ENCODE results near the gene DKK1.

- TF ChIP-seq POLR2A (IDR thresholded peaks at IDR 0.05) (no peak), CTCF (IDR thresholded peaks at IDR 0.05) (no peak)
Measured at GRCh38 chr10:52319926-52320325, 5.8 kb downstream of the DKK1 start.

All from suprapubic skin (tissue), 3 donors.